T-helper 1 cell (primary cell): Measurements from ENCODE around the gene STARD7.

Experiments used
- DNase-seq, 5 donors: peaks; one replicate each; pipeline ENCODE4 v3.0.0-alpha.2; 2012 to 2020

Gene STARD7

DNA sequence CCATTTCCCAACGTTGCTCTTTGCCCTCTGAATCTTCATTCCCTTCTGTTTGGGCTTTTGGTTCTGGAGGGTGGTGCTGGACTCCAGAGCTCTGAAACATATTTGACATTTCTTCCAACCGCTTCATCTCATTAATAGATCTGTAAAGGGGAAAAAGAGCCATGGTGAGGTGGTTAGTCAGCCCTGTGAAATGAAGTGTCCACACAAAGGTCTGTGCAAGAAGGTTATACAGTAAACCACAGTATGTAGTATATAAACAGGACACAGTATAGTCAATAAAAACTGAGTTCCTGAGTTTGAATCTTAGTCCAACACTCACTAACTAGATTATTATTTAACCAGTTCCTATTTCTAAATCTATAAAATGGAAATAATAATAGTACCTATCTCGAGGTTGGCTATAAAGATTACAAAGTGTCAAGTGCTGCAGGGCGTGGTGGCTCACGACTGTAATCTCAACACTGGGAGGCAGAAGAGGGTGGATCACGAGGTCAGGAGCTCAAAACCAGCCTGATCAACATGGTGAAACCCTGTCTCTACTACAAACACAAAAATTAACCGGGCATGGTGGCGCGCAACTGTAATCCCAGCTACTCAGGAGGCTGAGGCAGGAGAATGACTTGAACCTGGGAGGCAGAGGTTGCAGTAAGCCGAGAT, 13.1 kb downstream of the STARD7 start:
- DNase-seq = no peak

DNA sequence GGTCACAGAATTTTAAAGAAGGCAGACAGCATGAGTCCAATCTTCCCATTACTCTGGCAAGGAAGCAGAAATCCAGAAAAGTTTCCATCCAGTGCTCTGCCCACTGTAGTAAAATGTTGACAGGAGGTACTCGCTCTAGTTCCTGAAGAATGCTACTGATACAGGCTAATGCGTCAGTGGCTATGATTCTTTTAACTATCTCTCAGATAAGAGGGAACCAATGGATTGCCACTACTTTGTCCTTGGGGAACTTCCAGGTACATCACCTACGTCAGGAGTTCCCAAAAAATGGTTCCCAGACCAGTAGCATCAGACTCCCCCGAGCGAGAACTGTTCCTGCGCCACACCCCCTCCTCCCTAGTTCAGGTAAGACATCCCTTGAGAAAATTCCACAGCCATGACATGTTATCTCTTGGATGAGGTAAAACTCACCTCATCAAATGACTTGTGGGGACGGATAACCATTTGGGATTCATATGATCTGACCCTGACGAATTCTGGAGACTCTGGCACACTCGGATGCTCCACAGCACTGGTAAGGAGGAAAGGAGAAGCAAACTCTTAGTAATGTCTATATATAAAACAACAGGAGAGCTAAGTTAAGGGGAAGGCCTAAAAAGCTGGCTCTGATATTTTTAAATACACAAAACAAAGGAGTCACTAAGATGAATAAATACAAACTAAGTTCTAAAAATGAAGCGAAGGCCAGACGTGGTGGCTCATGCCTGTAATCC, 16.5 kb downstream of the STARD7 start:
- no peak for DNase-seq

- no peak for DNase-seq
Observed at GRCh38 chr2:96188821-96189526, 19.7 kb downstream of the STARD7 start.

DNA sequence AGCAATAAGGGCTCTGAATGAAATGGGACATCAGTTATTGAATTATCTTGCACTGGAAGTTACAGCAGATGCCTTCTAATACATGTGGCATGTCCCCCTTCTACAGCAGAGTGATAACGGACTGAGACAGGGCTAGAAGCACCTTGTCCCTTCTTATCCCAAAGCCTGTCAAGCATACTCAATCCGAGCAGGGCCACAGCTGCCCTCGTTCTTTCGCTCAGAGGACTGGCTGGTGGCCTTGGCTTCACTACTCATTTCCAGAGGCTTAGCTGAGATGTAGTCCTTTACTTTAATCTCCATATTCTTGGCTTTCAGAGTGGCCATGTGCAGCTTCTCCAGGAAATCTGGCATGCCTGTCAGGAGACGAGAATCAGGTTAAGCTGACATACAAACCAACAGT, 22.1 kb downstream of the STARD7 start:
- DNase-seq = no peak

GRCh38 chr2:96185516-96185915, 23.1 kb downstream of the STARD7 start:
- DNase-seq = no peak

DNA sequence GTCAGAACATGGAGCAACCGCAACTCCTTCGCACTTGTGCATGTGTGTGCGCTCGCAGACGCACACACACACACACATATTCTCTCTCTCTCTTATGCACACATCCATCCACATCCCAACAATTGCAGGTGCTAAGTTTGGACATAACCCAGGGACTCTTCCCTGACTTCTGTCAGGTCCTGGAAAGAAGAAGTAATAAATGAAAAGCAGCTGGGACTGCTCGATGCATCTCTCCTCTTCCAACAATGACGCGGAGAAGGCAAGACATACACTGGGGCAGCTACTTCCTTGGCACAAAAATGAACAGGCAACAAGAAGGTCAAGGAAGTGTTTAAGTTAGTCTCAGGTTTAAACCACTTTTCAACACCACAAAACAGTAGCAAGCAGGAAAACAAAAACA, 23.6 kb downstream of the STARD7 start:
- DNase-seq = no peak

DNA sequence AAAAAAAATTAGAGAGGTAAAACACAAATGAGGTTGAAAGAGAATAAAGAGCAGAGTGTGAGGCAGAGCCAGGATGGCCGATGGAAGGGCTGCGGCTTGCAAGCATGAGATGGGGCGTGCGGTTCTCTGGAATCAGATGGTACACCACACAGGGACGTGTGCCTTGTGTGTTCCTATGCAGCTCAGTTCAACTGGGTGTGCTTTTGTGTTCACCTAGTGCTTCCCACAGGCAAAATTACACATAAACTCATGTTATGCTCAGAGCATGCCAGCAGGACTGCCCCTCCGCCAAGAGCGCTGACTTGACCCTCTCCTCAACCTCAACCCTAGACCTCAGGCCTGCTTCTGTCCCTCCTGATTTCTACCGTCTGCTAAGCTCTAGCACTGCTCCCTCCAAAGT, 24.4 kb downstream of the STARD7 start:
- DNase-seq = no peak

- no peak for DNase-seq
Observed at GRCh38 chr2:96181529-96181928, 27.1 kb downstream of the STARD7 start.

GRCh38 chr2:96180521-96180920, 28.1 kb downstream of the STARD7 start:
- DNase-seq = no peak

DNA sequence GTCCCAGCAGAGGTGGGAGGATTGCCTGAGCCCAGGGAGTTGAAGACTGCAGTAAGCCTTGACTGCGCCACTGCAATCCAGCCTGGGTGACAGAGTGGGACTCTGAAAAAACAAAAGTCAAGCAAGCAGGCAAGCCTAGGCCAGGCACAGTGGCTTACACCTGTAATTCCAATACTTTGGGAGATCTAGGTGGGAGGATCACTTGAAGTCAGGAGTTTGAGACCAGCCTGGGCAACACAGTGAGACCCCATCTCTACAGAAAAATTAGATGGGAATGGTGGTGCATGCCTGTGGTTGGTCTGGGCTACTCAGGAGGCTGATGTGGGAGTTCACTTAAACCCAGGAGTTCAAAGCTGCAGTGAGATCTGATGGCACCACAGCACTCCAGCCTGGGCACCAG, 28.6 kb downstream of the STARD7 start:
- no peak for DNase-seq

DNA sequence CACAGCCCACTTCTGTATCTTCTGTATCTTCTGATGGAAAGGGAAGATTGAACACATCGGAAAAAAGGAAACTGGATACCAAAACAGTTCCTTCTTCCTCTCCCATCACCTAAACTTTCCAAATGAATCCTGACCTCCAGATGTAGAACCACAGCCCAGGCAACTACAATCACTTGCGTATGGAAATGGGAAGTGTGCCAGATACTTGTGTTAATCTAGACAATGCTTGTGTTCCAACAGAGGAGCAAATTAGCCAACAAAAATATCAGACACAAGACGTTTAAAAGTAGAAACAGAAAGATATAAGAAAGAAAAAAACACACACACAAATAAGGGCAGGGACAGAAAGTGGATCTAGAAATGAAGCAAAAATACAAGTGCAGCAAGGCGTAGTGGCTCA, 32.0 kb downstream of the STARD7 start:
- no peak for DNase-seq

DNA sequence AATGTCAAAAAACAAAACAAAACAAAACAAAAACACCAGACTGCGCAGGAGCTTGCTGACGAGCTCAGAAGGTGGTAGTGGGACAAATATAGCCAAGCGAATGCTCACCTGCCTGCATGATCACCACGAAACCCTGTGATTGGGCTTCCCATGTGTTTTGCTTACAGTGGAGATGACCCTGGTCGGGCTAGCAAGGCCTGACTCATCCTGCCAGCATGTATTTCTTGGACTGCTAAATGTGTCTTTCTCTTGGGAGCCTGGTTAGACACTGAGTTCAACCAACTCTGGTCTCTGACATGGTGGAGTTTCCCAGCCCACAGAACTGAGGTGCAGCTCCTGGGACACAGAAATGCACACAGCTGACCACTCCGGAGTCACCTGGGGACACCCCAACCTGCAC, 32.7 kb downstream of the STARD7 start:
- DNase-seq = no peak

- peak; percentile 61 to 79 (median 74) for DNase-seq
Observed at GRCh38 chr2:96174251-96175144, 34.1 kb downstream of the STARD7 start.

GRCh38 chr2:96171831-96172230, 36.8 kb downstream of the STARD7 start:
- DNase-seq = no peak

DNA sequence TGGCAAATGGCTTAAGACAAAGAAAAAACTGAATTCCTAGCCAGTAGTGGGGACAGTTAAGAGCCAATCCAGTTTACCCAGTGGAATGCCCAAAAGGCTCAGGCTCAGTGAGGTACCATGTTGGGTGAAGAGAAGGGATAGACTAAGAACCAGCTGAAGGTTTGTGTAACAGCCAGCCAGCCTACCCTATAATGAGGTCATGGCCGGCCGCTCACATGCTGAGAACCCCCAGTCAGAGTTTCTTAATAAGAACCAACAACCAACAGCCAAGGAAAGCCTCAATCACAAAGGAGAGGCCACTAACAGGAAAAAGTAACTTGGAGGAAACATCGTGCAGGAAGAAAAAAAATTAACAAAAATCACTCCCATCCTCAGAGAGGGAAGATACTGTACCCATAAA, 38.0 kb downstream of the STARD7 start:
- no peak for DNase-seq

DNA sequence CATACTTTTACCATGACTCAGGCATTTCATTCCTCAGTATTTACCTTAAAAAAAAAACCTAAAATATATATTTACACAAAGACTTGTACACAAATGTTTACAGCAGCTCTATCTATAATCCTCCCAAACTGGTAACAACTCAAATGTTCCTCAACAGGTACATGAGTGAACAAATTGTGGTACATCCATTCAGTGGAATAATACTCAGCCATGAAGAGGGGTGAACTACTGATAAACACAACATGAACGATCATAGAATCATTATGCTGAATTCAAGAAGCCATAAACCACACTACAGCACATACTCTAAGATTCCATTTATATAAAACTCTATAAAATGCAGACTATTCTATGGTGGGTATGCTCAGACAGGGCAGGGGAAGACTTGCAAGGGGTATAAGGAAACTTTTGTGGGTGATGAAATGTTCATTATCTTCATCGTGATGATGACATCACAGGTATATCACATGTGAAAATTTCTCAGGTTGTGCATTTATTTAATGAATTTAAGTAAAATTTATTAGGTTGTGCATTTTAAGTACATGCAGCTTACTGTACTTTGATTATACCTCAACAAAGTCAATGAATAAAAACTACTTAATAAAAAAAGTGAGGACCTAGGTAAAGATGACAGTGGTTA, 38.6 kb downstream of the STARD7 start:
- no peak for DNase-seq

DNA sequence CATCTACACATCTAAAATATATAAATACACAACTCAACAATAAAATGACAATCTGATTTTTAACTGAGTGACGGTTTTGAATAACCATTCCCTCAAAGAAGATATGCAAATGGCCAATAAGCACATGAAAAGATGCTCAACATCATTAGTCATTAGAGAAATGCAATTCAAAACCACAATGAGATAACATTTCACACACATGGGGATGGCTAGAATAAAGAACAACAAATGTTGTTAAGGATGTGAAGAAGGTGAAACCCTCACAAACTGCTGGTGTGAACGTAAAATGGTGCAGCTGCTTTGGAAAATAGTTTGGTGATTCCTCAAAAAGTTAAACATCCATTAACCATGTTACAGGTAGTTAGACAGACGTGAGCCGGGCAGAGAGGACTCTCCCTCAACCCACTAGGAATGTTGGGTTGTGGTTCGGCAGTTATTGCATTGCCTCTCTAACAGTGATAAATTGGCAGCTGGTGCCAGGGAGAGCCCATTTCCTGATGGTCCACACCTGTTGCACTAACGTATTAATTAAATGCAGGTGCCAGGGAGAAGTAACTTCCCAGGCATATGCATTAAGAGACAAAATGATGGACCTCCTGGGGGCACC, 41.1 kb downstream of the STARD7 start:
- no peak for DNase-seq

DNA sequence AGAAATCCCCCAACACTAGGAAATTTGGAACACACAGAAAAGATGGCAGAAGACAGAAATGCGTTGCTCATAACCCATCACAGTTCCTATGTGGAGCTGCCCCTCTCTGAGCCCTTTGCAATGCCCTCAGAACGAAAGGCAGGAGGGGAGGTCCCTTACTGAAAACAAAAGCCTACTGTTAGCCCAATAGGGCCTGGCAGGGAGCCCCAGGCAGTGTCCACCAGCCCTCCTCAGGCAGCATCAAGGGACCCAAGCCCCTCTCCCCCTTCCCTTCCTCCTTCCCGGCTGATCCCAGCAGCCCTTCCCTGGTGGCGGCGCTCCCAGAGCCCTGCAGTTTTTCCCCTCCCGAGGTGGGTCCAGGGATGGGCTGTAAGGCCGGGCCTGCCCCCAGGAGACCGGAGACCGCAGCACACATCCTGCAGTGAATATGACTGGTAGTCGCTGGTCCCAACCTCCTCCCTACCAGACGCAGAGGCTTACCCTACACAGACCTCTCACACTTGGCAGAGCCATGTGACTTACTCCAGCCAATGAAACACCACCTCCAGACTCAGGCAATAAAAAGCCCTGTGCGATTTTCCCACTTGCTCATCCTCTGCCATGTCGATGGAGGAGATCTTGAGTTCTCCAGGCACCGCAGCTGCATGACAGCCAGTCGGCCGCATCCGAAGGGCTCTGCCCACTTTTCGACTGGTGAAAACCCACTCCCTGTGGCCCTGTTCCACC, 44.0 kb downstream of the STARD7 start:
- DNase-seq = peak in 3 of 5 donors; percentile 31 to 89 (median 44)

DNA sequence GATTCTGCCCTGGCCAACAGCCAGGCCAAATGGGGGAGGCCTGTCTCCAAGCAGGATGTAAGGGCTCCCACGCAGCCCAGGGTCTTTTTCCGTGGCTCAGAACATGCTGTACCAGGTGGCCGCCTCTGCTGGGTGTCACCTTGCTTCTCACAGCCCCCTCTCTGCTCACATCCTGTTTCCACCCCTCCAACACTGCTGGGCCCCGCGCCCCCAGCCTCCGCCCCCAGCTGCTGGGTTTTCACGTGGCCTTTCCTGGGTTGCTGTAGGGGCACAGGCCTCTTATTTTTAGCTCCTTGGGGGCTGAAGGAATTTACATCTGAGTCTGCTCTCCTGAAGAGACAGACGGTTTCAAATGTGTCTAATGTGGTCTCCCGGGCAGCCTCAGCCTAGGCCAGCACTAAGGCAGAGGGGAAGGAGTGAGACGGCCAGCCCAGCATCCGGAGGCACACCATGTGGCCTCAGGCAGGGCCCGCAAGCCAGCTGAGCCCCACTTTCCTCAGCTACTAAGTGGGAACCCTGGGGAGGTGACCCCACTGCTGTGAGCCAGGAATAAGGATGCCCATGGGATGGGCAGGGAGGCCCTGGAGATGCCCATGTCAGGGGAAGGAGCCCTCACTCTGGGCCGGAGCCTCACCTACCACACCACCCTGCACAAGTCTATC, 44.7 kb downstream of the STARD7 start:
- DNase-seq = peak in 3 of 5 donors; percentile 39 to 64 (median 49)

GRCh38 chr2:96163415-96163767, 45.2 kb downstream of the STARD7 start:
- DNase-seq = no peak

- DNase-seq = peak in 1 of 5 donors; percentile 41
Observed at GRCh38 chr2:96161898-96162297, 46.7 kb downstream of the STARD7 start.
